ENCODE measurements around the gene CORO2A.

DNA sequence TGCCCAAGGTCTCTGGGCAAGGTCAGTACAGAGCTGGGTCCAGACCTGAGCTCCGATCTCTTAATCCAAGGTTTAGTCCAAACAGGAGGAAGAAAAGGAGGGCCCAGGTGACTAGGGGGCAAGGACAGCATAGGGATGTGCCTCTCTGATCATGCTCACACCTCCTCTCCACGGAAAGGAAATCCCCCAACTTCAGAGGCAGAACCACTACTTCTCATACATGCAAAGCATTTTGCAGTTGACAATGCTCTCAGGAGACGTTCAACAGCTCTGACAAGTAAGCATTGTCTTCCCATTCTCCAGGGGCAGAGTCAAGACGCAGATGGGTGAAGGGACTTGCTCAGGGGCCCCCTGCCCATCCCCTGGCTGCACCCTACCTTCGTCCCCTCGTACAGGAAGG is 8.7 kb upstream of the CORO2A start:
- TF ChIP-seq, protein P1, sequence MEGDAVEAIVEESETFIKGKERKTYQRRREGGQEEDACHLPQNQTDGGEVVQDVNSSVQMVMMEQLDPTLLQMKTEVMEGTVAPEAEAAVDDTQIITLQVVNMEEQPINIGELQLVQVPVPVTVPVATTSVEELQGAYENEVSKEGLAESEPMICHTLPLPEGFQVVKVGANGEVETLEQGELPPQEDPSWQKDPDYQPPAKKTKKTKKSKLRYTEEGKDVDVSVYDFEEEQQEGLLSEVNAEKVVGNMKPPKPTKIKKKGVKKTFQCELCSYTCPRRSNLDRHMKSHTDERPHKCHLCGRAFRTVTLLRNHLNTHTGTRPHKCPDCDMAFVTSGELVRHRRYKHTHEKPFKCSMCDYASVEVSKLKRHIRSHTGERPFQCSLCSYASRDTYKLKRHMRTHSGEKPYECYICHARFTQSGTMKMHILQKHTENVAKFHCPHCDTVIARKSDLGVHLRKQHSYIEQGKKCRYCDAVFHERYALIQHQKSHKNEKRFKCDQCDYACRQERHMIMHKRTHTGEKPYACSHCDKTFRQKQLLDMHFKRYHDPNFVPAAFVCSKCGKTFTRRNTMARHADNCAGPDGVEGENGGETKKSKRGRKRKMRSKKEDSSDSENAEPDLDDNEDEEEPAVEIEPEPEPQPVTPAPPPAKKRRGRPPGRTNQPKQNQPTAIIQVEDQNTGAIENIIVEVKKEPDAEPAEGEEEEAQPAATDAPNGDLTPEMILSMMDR (IDR thresholded peaks at IDR 0.05), result no peak
- TF ChIP-seq EP300 (IDR thresholded peaks at IDR 0.05) (no peak), POLR2AphosphoS5 (IDR thresholded peaks at IDR 0.05) (no peak), POLR2A (IDR thresholded peaks at IDR 0.05) (no peak)
